Endothelial cell of umbilical vein (primary cell): ENCODE results near the gene CCDC34. TPM values are rescaled to one million over a fixed set of nuclear protein-coding genes. Genes with fewer than 3 reads are reported as not detected.
"Not testable (repeated sequence)": the region's sequence is repeated elsewhere in the genome, so short reads cannot be mapped to it uniquely, and the experiment has no call there.

Experiments
- BruUV-seq: library from RNA; stranded (reverse); fragments of 400-500 nt; replicated peaks from 2 replicates; lab custom pipeline; 2021; lab: Mats Ljungman, UMichigan
- CTCF ChIA-PET: fragments of 300-600, 350-600 bp; sonication (Branson Sonifier 250); formaldehyde crosslinking; loops from one replicate; lab custom pipeline; 2021; ENCODE audit warnings: antibody characterized with exemption, inconsistent platforms; lab: Charles Lee
- POLR2A ChIA-PET: fragments of 300-600, 350-600 bp; sonication (Branson Sonifier 250); formaldehyde crosslinking; loops from one replicate; lab custom pipeline; 2021; ENCODE audit warnings: antibody characterized with exemption, inconsistent platforms; lab: Charles Lee
- DNase-seq: peaks from one replicate; pipeline ENCODE4 v3.0.0-alpha.2; 2011; ENCODE audit warnings: low read depth, low spot score
- FAIRE-seq: peaks from 2 replicates; lab custom pipeline; 2011; peaks lifted over from hg19 to GRCh38; lab: Jason Lieb, UNC
- H2AFZ ChIP-seq: 2 replicates; pipeline ENCODE4 v1.6.0; 2012; ENCODE audit warnings: low read depth, low read length, control low read depth, inconsistent platforms
- H3K27ac ChIP-seq: 2 replicates; pipeline ENCODE4 v1.5.1; 2011; ENCODE audit warnings: low read depth, mild to moderate bottlenecking, control low read depth, low read length, moderate library complexity; ENCODE audit not compliant: insufficient read depth
- H3K27me3 ChIP-seq, 2 experiments: 2 replicates each; pipeline versions ENCODE4 v1.6.0 to v1.6.1; 2011; ENCODE audit warnings: low read length in 2 of 2, mixed read lengths in 1 of 2; ENCODE audit not compliant: control insufficient read depth in 2 of 2, insufficient read depth in 2 of 2
- H3K36me3 ChIP-seq, 2 experiments: 2 replicates in 1 of 2; 3 replicates in 1 of 2; pipeline ENCODE4 v1.5.1; 2011; ENCODE audit warnings: low read length in 2 of 2, mild to moderate bottlenecking in 1 of 2, moderate library complexity in 1 of 2; ENCODE audit not compliant: control insufficient read depth in 2 of 2, insufficient read depth in 2 of 2; ENCODE audit errors: extremely low read depth in 1 of 2
- H3K4me1 ChIP-seq: 3 replicates; pipeline ENCODE4 v1.5.1; 2011; ENCODE audit warnings: mild to moderate bottlenecking, low read length; ENCODE audit not compliant: control insufficient read depth, insufficient read depth; ENCODE audit errors: extremely low read depth
- H3K4me2 ChIP-seq: 2 replicates; pipeline ENCODE4 v1.6.1; 2011; ENCODE audit warnings: low read length, control low read depth, mixed read lengths; ENCODE audit not compliant: insufficient read depth
- H3K4me3 ChIP-seq, 3 experiments: fragments of 200-600 bp in 1 of 3; sonication (generic), shearing (Covaris generic) in 1 of 3; replicated peaks in 1 of 3; 2 replicates each; pipeline ENCODE4 v1.5.1; 2011 to 2016; ENCODE audit warnings: control low read depth in 3 of 3, low read length in 3 of 3, mild to moderate bottlenecking in 2 of 3, inconsistent platforms in 1 of 3, low read depth in 1 of 3, moderate library complexity in 1 of 3; ENCODE audit not compliant: insufficient read depth in 1 of 3
- H3K79me2 ChIP-seq: 2 replicates; pipeline ENCODE4 v1.6.0; 2012; ENCODE audit warnings: low read length, inconsistent platforms; ENCODE audit not compliant: control insufficient read depth, insufficient read depth
- H3K9ac ChIP-seq: replicated peaks from 2 replicates; pipeline ENCODE3; 2011; ENCODE audit warnings: low read length, control low read depth; ENCODE audit not compliant: insufficient read depth; ENCODE audit errors: extremely low read depth
- H3K9me1 ChIP-seq: replicated peaks from 3 replicates; pipeline ENCODE4 v1.6.0; 2011; ENCODE audit warnings: mild to moderate bottlenecking, low read length; ENCODE audit not compliant: control insufficient read depth, insufficient read depth; ENCODE audit errors: extremely low read depth
- H3K9me3 ChIP-seq: replicated peaks from 2 replicates; pipeline ENCODE4 v1.5.1; 2012; ENCODE audit warnings: low read length, inconsistent platforms; ENCODE audit not compliant: control insufficient read depth, insufficient read depth
- H4K20me1 ChIP-seq: replicated peaks from 2 replicates; pipeline ENCODE3; 2011; ENCODE audit warnings: mild to moderate bottlenecking, low read length; ENCODE audit not compliant: control insufficient read depth, insufficient read depth; ENCODE audit errors: extremely low read depth
- EZH2 ChIP-seq: IDR thresholded peaks from 2 replicates; pipeline ENCODE4 v1.6.1; 2012; ENCODE audit warnings: borderline replicate concordance, low read depth, mild to moderate bottlenecking, moderate library complexity, low read length, inconsistent platforms; ENCODE audit not compliant: severe bottlenecking
- JUN ChIP-seq: IDR thresholded peaks from 2 replicates; pipeline ENCODE4 v1.6.1; 2011; ENCODE audit warnings: borderline replicate concordance, low read depth; ENCODE audit not compliant: insufficient read length, insufficient read depth
- POLR2A ChIP-seq: IDR thresholded peaks from 2 replicates; pipeline ENCODE4 v1.6.1; 2012; ENCODE audit warnings: low read depth, mild to moderate bottlenecking, control low read depth, low read length
- POLR2AphosphoS5 ChIP-seq: IDR thresholded peaks from 2 replicates; pipeline ENCODE4 v1.6.1; 2012; ENCODE audit warnings: low read depth, mild to moderate bottlenecking, control low read depth, low read length, moderate library complexity; ENCODE audit not compliant: insufficient read depth
- dilution Hi-C: fragments of 300-500 bp; cut with MboI; formaldehyde crosslinking; loops from one replicate; pipeline ENCODE4 v1.15.0; 2019; ENCODE audit warnings: low sequenced_read_pairs; ENCODE audit not compliant: extremely low pct_ligation_motif_present
- intact Hi-C: fragments of 100-400 bp; cut with micrococcal nuclease; formaldehyde crosslinking; loops from one replicate; pipeline ENCODE4 v1.10.0; 2022
- polyA plus RNA-seq, 4 experiments: library from polyadenylated mRNA; depleted of rRNA in 3 of 4; stranded (reverse) in 3 of 4; unstranded in 1 of 4; fragments of >200 nt; gene quantifications; 2 replicates each; pipeline versions ENCODE4 v1.2.1 to v1.2.3, GENCODE V29; 2011 to 2012; ENCODE audit warnings: missing spikeins in 1 of 4
- total RNA-seq: library from RNA; stranded (reverse); gene quantifications from 2 replicates; pipeline ENCODE4 v1.2.3, GENCODE V29; 2021

Gene CCDC34
- total and polyA plus RNA-seq, 2 donors (not counting 3 experiments of a cell fraction or from before 2014, with no cell fraction given): 2.3 to 11.4 TPM

GRCh38 chr11:27321340-27321739, 41.7 kb downstream of the CCDC34 start:
- FAIRE-seq, H3K9me1 ChIP-seq, H3K4me1 ChIP-seq, H2AFZ ChIP-seq, dilution Hi-C loops, DNase-seq, H3K79me2 ChIP-seq, POLR2A ChIA-PET, H3K36me3 ChIP-seq, H3K27me3 ChIP-seq, H3K9ac ChIP-seq, H4K20me1 ChIP-seq, H3K27ac ChIP-seq, CTCF ChIA-PET, H3K4me2 ChIP-seq, H3K9me3 ChIP-seq, BruUV-seq, intact Hi-C loops, H3K4me3 ChIP-seq: not testable (repeated sequence)

- BruUV-seq: no TSS peak
- no peak overlapping the region for H3K4me2 ChIP-seq
- H3K9ac ChIP-seq: no peak overlapping the region
- H3K36me3 ChIP-seq: no peaks in the 10 kb centered on the region
- H3K27me3 ChIP-seq: no peaks in the 10 kb centered on the region
- H3K79me2 ChIP-seq: no peaks in the 10 kb centered on the region
- H2AFZ ChIP-seq: no peak overlapping the region
- FAIRE-seq (no peak), DNase-seq (no peak)
- intact Hi-C loops: no loop called here
- POLR2A ChIA-PET: no interaction called here
- dilution Hi-C loops: no loop called here
- CTCF ChIA-PET: no interaction called here
- no peaks in the 10 kb centered on the region for H3K4me1 ChIP-seq
- H3K27ac ChIP-seq: no peak overlapping the region
- no peak overlapping the region for H3K4me3 ChIP-seq
- no peak for TF ChIP-seq JUN
- TF ChIP-seq POLR2AphosphoS5: no peak
- TF ChIP-seq EZH2: no peak
- TF ChIP-seq POLR2A: no peak
- no peaks in the 10 kb centered on the region for H3K9me1 ChIP-seq
- no peaks in the 10 kb centered on the region for H4K20me1 ChIP-seq
- no peaks in the 10 kb centered on the region for H3K9me3 ChIP-seq
These were observed 43.9 kb downstream of the CCDC34 start for GRCh38 chr11:27319072-27319471.
